Sigmoid colon (tissue), 7 donors: ENCODE results near the gene TMEM233. TPM values are rescaled to one million over a fixed set of nuclear protein-coding genes. Genes with fewer than 3 reads are reported as not detected.

Source experiments
- DNase-seq: peaks from one replicate; pipeline ENCODE4 v3.0.0-alpha.2; 2019
- H3K27ac ChIP-seq, 4 donors: fragments of 200-600 bp; sonication (generic); one replicate each; pipeline ENCODE4 v1.5.1; 2016 to 2019; ENCODE audit warnings: mild to moderate bottlenecking in 1 of 4
- H3K27me3 ChIP-seq, 3 donors: fragments of 200-600 bp; sonication (generic); one replicate each; pipeline ENCODE4 v1.5.1; 2019; ENCODE audit warnings: mild to moderate bottlenecking in 1 of 3
- H3K36me3 ChIP-seq, 4 donors: fragments of 200-600 bp; sonication (generic); one replicate each; pipeline ENCODE4 v1.5.1; 2016 to 2019
- H3K4me1 ChIP-seq, 4 donors: fragments of 200-600 bp; sonication (generic); one replicate each; pipeline ENCODE4 v1.5.1; 2017 to 2019
- H3K4me3 ChIP-seq, 4 donors: fragments of 200-600 bp; sonication (generic); one replicate each; pipeline ENCODE4 v1.5.1; 2017 to 2019; ENCODE audit warnings: mild to moderate bottlenecking in 2 of 4, moderate library complexity in 1 of 4
- H3K9me3 ChIP-seq, 4 donors: fragments of 200-600 bp in 3 of 4; sonication (generic) in 3 of 4; one replicate each; pipeline versions ENCODE4 v1.5.1 to v1.6.1; 2013 to 2019
- CTCF ChIP-seq, 4 experiments: fragments of 450-650 bp in 3 of 4; fragments of 200-600 bp in 1 of 4; IDR thresholded peaks; one replicate each; pipeline ENCODE4 v1.5.1; 2016 to 2019; ENCODE audit warnings: antibody characterized with exemption in 4 of 4, mild to moderate bottlenecking in 3 of 4, moderate library complexity in 2 of 4
- EP300 ChIP-seq, 4 donors: sonication (generic); formaldehyde crosslinking; IDR thresholded peaks; one replicate each; pipeline ENCODE4 v1.6.1; 2017; ENCODE audit warnings: antibody characterized with exemption in 4 of 4
- POLR2A ChIP-seq, 2 donors: fragments of 450-650 bp; IDR thresholded peaks; one replicate each; pipeline ENCODE4 v1.6.1; 2016; ENCODE audit warnings: antibody characterized with exemption in 2 of 2, mild to moderate bottlenecking in 2 of 2, moderate library complexity in 2 of 2
- POLR2AphosphoS5 ChIP-seq, 4 donors: sonication (generic); formaldehyde crosslinking; IDR thresholded peaks; one replicate each; pipeline ENCODE4 v1.6.1; 2017; ENCODE audit warnings: antibody characterized with exemption in 4 of 4
- whole genome bisulfite sequencing, 2 donors: extraction: QIAGEN DNeasy Blood & Tissue Kit; methylation state at CpG; one replicate each; pipeline ENCODE4 v1.1.7; 2013; 5-methylcytosine and 5-hydroxymethylcytosine counted together
- intact Hi-C: fragments of 100-400 bp; cut with DNase I; formaldehyde crosslinking; loops from one replicate; pipeline ENCODE4 v1.15.1; 2023
- polyA plus RNA-seq, 3 donors: library from polyadenylated mRNA; stranded (reverse); fragments of 200-250 nt; gene quantifications; one replicate each; pipeline ENCODE4 v1.2.3, GENCODE V29; 2013
- total RNA-seq, 4 donors: library from RNA; depleted of rRNA; stranded (reverse); fragments of >200 nt; gene quantifications; one replicate each; pipeline ENCODE4 v1.1.0, GENCODE V29; 2016
- donor health status: healthy with polysubstance abuse.
- donor health status: Bipolar disorder and iron deficiency.
- donor health status: healthy.

The TMEM233 gene
- total RNA-seq (not detected), polyA plus RNA-seq (under 1 TPM in 1 of 3 donors, not detected in 2; 0.10 TPM)

- Histone ChIP-seq H3K36me3 (no peaks in the 10 kb centered on the region), H3K4me3 (peak within 1 kb of the TSS in 3 of 4 donors; percentile 9 to 24 (median 20)), H3K27me3 (peaks cover 0 to 61% (median 20%) of the 10 kb centered on the region in 3 donors), H3K9me3 (no peaks in the 10 kb centered on the region), H3K4me1 (peaks cover 0 to 5% (median 0%) of the 10 kb centered on the region in 4 donors), H3K27ac (peak within 1 kb of the TSS in 1 of 4 donors; percentile 3)
- intact Hi-C loops: no loop called here
- 4 to 10% methylated on average over 48 of the region's 48 CpGs for WGBS, 2 donors
- no peak for DNase-seq
- TF ChIP-seq CTCF (IDR thresholded peaks at IDR 0.05): no peak
- TF ChIP-seq POLR2AphosphoS5 (IDR thresholded peaks at IDR 0.05): no peak
- no peak for TF ChIP-seq POLR2A (IDR thresholded peaks at IDR 0.05)
- no peak for TF ChIP-seq EP300 (IDR thresholded peaks at IDR 0.05)
These were observed at the start of gene TMEM233 for GRCh38 chr12:119593578-119594398. Gene TMEM233 (plus strand): TSS chr12:119593774. CDS start chr12:119593849, 75 bp downstream.

- Histone ChIP-seq H3K4me3 (no peak overlapping the region), H3K36me3 (no peaks in the 10 kb centered on the region), H3K27me3 (peaks cover 0 to 9% (median 0%) of the 10 kb centered on the region in 3 donors), H3K27ac (no peak overlapping the region), H3K9me3 (no peaks in the 10 kb centered on the region), H3K4me1 (no peaks in the 10 kb centered on the region)
- intact Hi-C loops: loop anchor here (1.0 to 10.0 kb wide), 4 partner anchors 130 to 1140 kb away; no protein-coding TSS in a partner anchor
- WGBS, 2 donors: 43 to 49% methylated on average over 9 of the region's 9 CpGs
- peak; percentile 57 to 86 (median 78) for TF ChIP-seq CTCF (IDR thresholded peaks at IDR 0.05)
- no peak for TF ChIP-seq POLR2AphosphoS5 (IDR thresholded peaks at IDR 0.05)
- peak; percentile 72 for DNase-seq
These were observed 48.6 kb upstream of the TMEM233 start for GRCh38 chr12:119544765-119545625.

GRCh38 chr12:119546340-119546739 is 47.2 kb upstream of the TMEM233 start:
- intact Hi-C loops: loop anchor here (10.0 kb wide), 2 partner anchors 132 to 1142 kb away; no protein-coding TSS in a partner anchor
- TF ChIP-seq POLR2A (IDR thresholded peaks at IDR 0.05) (no peak), CTCF (IDR thresholded peaks at IDR 0.05) (no peak)

GRCh38 chr12:119547001-119547400 is 46.6 kb upstream of the TMEM233 start:
- no peaks in the 10 kb centered on the region for H3K9me3 ChIP-seq
- 5 to 30% methylated on average over 1 of the region's 1 CpG for WGBS, 2 donors
- no peak overlapping the region for H3K4me3 ChIP-seq
- H3K4me1 ChIP-seq: no peaks in the 10 kb centered on the region
- DNase-seq: no peak
- intact Hi-C loops: loop anchor here (10.0 kb wide), 2 partner anchors 132 to 1142 kb away; no protein-coding TSS in a partner anchor
- peaks cover 0 to 9% (median 0%) of the 10 kb centered on the region in 3 donors for H3K27me3 ChIP-seq
- TF ChIP-seq POLR2AphosphoS5 (IDR thresholded peaks at IDR 0.05) (no peak), POLR2A (IDR thresholded peaks at IDR 0.05) (no peak), CTCF (IDR thresholded peaks at IDR 0.05) (no peak), EP300 (IDR thresholded peaks at IDR 0.05) (no peak)
- H3K36me3 ChIP-seq: no peaks in the 10 kb centered on the region
- H3K27ac ChIP-seq: no peak overlapping the region

More at GRCh38 chr12:119546340-119546739, 47.2 kb upstream of the TMEM233 start:
- no peak for DNase-seq
- no peaks in the 10 kb centered on the region for H3K9me3 ChIP-seq
- no peaks in the 10 kb centered on the region for H3K36me3 ChIP-seq
- no peak overlapping the region for H3K4me3 ChIP-seq
- peaks cover 0 to 9% (median 0%) of the 10 kb centered on the region in 3 donors for H3K27me3 ChIP-seq
- no peaks in the 10 kb centered on the region for H3K4me1 ChIP-seq
- no peak overlapping the region for H3K27ac ChIP-seq
